IPS DF 19.7 (cell line): ENCODE results near the gene CCDC57.

Experiments
- DNase-seq: peaks from one replicate; pipeline ENCODE4 v3.0.0-alpha.2; 2013; ENCODE audit warnings: low read depth, low spot score

CCDC57 gene

GRCh38 chr17:82083009-82083408 is 129.6 kb downstream of the CCDC57 start:
- DNase-seq = no peak

GRCh38 chr17:82082456-82082855 is 130.2 kb downstream of the CCDC57 start:
- no peak for DNase-seq

GRCh38 chr17:82081966-82082365 is 130.7 kb downstream of the CCDC57 start:
- DNase-seq = no peak

GRCh38 chr17:82081546-82081945 is 131.1 kb downstream of the CCDC57 start:
- no peak for DNase-seq

GRCh38 chr17:82080789-82081464 is 131.7 kb downstream of the CCDC57 start:
- no peak for DNase-seq

- no peak for DNase-seq
Measured at GRCh38 chr17:82080048-82080788, 132.4 kb downstream of the CCDC57 start.

- DNase-seq = no peak
Measured at GRCh38 chr17:82079001-82079677, 133.5 kb downstream of the CCDC57 start.

- DNase-seq = no peak
Measured at GRCh38 chr17:82078433-82078832, 134.2 kb downstream of the CCDC57 start.

- DNase-seq = no peak
Measured at GRCh38 chr17:82077617-82078358, 134.9 kb downstream of the CCDC57 start.

GRCh38 chr17:82076785-82077591 is 135.7 kb downstream of the CCDC57 start:
- no peak for DNase-seq

GRCh38 chr17:82076018-82076784 is 136.4 kb downstream of the CCDC57 start:
- no peak for DNase-seq

GRCh38 chr17:82073446-82073845 is 139.2 kb downstream of the CCDC57 start:
- DNase-seq = no peak

- no peak for DNase-seq
Measured at GRCh38 chr17:82072827-82073226, 139.8 kb downstream of the CCDC57 start.

- no peak for DNase-seq
Measured at GRCh38 chr17:82070611-82071010, 142.0 kb downstream of the CCDC57 start.

GRCh38 chr17:82065638-82066303 is 146.9 kb downstream of the CCDC57 start, which contains the start of gene DUS1L:
DUS1L (minus strand) TSS chr17:82065804; CDS start chr17:82065059, 745 bp downstream.
- DNase-seq = no peak

GRCh38 chr17:82065193-82065637 is 147.4 kb downstream of the CCDC57 start:
- no peak for DNase-seq

GRCh38 chr17:82064433-82065192 is 148.0 kb downstream of the CCDC57 start:
- no peak for DNase-seq
